Mesenchymal stem cell (in vitro differentiated cells and primary cell): Measurements from ENCODE around the gene MMP24.
"Not testable (repeated sequence)": the region's sequence is repeated elsewhere in the genome, so short reads cannot be mapped to it uniquely, and the experiment has no call there.

Source experiments
- DNase-seq: peaks from one replicate; pipeline ENCODE4 v3.0.0-alpha.2; 2013
- H2AFZ ChIP-seq: one replicate; pipeline ENCODE4 v1.6.1; 2013; ENCODE audit warnings: low read depth, mild to moderate bottlenecking, control low read depth, inconsistent platforms, low read length, moderate library complexity
- H2AK5ac ChIP-seq: 2 replicates; pipeline ENCODE4 v1.6.1; 2013; ENCODE audit warnings: low read length, moderate library complexity, mild to moderate bottlenecking, inconsistent platforms; ENCODE audit not compliant: severe bottlenecking
- H2BK120ac ChIP-seq: one replicate; pipeline ENCODE4 v1.6.1; 2013; ENCODE audit warnings: low read depth, mild to moderate bottlenecking, inconsistent platforms, low read length, moderate library complexity
- H2BK12ac ChIP-seq, 2 experiments: one replicate each; pipeline ENCODE4 v1.6.1; 2013; ENCODE audit warnings: inconsistent platforms in 2 of 2, low read length in 2 of 2, mild to moderate bottlenecking in 2 of 2, moderate library complexity in 2 of 2, control low read depth in 1 of 2
- H2BK15ac ChIP-seq: one replicate; pipeline ENCODE4 v1.6.1; 2013; ENCODE audit warnings: mild to moderate bottlenecking, low read depth, inconsistent platforms; ENCODE audit not compliant: poor library complexity, severe bottlenecking
- H2BK5ac ChIP-seq: 2 replicates; pipeline ENCODE4 v1.6.1; 2013; ENCODE audit warnings: low read depth, mild to moderate bottlenecking, low read length, control low read depth, inconsistent platforms; ENCODE audit not compliant: poor library complexity, severe bottlenecking
- H3K14ac ChIP-seq, 2 experiments: one replicate each; pipeline ENCODE4 v1.6.1; 2013; ENCODE audit warnings: inconsistent platforms in 2 of 2, low read length in 2 of 2, control low read depth in 1 of 2, mild to moderate bottlenecking in 1 of 2, moderate library complexity in 1 of 2
- H3K18ac ChIP-seq, 2 experiments: one replicate each; pipeline ENCODE4 v1.6.1; 2013; ENCODE audit warnings: inconsistent platforms in 2 of 2, low read length in 2 of 2, control low read depth in 1 of 2, low read depth in 1 of 2, mild to moderate bottlenecking in 1 of 2
- H3K23ac ChIP-seq, 2 experiments: one replicate each; pipeline ENCODE4 v1.6.1; 2013; ENCODE audit warnings: inconsistent platforms in 2 of 2, low read length in 2 of 2, mild to moderate bottlenecking in 2 of 2, moderate library complexity in 2 of 2, control low read depth in 1 of 2
- H3K27ac ChIP-seq: 2 replicates; pipeline ENCODE4 v1.5.1; 2013; ENCODE audit warnings: mild to moderate bottlenecking, moderate library complexity, low read length, control low read depth, inconsistent platforms; ENCODE audit not compliant: poor library complexity, severe bottlenecking
- H3K27me3 ChIP-seq, 2 experiments: 2 replicates each; pipeline versions ENCODE4 v1.6.1 to v1.7.0; 2013; ENCODE audit warnings: low read length in 2 of 2, mild to moderate bottlenecking in 2 of 2, moderate library complexity in 2 of 2, control low read depth in 1 of 2, inconsistent platforms in 1 of 2; ENCODE audit not compliant: control insufficient read depth in 1 of 2, insufficient read depth in 1 of 2
- H3K36me3 ChIP-seq, 2 experiments: 2 replicates each; pipeline versions ENCODE4 v1.6.1 to v1.7.0; 2013; ENCODE audit warnings: low read length in 2 of 2, control low read depth in 1 of 2, inconsistent platforms in 1 of 2, low read depth in 1 of 2, mild to moderate bottlenecking in 1 of 2; ENCODE audit not compliant: insufficient read depth in 2 of 2, control insufficient read depth in 1 of 2
- H3K4ac ChIP-seq, 2 experiments: one replicate each; pipeline ENCODE4 v1.6.1; 2013; ENCODE audit warnings: inconsistent platforms in 2 of 2, low read length in 2 of 2, mild to moderate bottlenecking in 2 of 2, moderate library complexity in 2 of 2, control low read depth in 1 of 2, low read depth in 1 of 2
- H3K4me1 ChIP-seq: 2 replicates; pipeline ENCODE4 v1.6.1; 2013; ENCODE audit warnings: low read depth, low read length, control low read depth; ENCODE audit not compliant: control insufficient read depth, insufficient read depth
- H3K4me2 ChIP-seq: 2 replicates; pipeline ENCODE4 v1.6.1; 2013; ENCODE audit warnings: low read length, mild to moderate bottlenecking, inconsistent platforms; ENCODE audit not compliant: poor library complexity, severe bottlenecking
- H3K4me3 ChIP-seq, 2 experiments: 2 replicates each; pipeline versions ENCODE4 v1.5.1 to v1.7.0; 2013; ENCODE audit warnings: low read length in 2 of 2, mild to moderate bottlenecking in 2 of 2, control low read depth in 1 of 2, low read depth in 1 of 2; ENCODE audit not compliant: insufficient read depth in 1 of 2
- H3K79me1 ChIP-seq: replicated peaks from 2 replicates; pipeline ENCODE4 v1.6.1; 2013; ENCODE audit warnings: mild to moderate bottlenecking, control low read depth, low read length, inconsistent platforms; ENCODE audit not compliant: poor library complexity, severe bottlenecking
- H3K9ac ChIP-seq: 2 replicates; pipeline ENCODE4 v1.7.0; 2013; ENCODE audit warnings: mild to moderate bottlenecking, low read length, moderate library complexity
- H3K9me3 ChIP-seq: 2 replicates; pipeline ENCODE4 v1.7.0; 2013; ENCODE audit warnings: mild to moderate bottlenecking, low read length; ENCODE audit not compliant: control insufficient read depth
- H4K8ac ChIP-seq: one replicate; pipeline ENCODE4 v1.6.1; 2013; ENCODE audit warnings: inconsistent platforms, mild to moderate bottlenecking, low read length, moderate library complexity
- H4K91ac ChIP-seq: one replicate; pipeline ENCODE4 v1.6.1; 2013; ENCODE audit warnings: mild to moderate bottlenecking, low read length, inconsistent platforms
- WGBS: methylation state at CpG from one replicate; pipeline ENCODE4 v1.1.7; 2013; ENCODE audit warnings: mixed read lengths; 5-methylcytosine and 5-hydroxymethylcytosine counted together

MMP24 gene

GRCh38 chr20:35199740-35200139, 26.8 kb upstream of the MMP24 start:
- H3K14ac ChIP-seq = no peak overlapping the region
- no peak overlapping the region for H3K4ac ChIP-seq
- no peak overlapping the region for H3K27ac ChIP-seq
- H2BK12ac ChIP-seq = no peak overlapping the region
- DNase-seq = peak; percentile 84
- H3K4me1 ChIP-seq = no peaks in the 10 kb centered on the region
- no peak overlapping the region for H2BK5ac ChIP-seq
- H3K4me3 ChIP-seq = no peak overlapping the region
- no peak overlapping the region for H3K4me2 ChIP-seq
- peaks cover 41% of the 10 kb centered on the region for H3K9me3 ChIP-seq
- peak overlapping the region; percentile 53 for H3K9ac ChIP-seq
- no peak overlapping the region for H3K23ac ChIP-seq
- no peaks in the 10 kb centered on the region for H3K79me1 ChIP-seq
- no peak overlapping the region for H2AK5ac ChIP-seq
- no peak overlapping the region for H2AFZ ChIP-seq
- no peaks in the 10 kb centered on the region for H3K27me3 ChIP-seq
- no peak overlapping the region for H2BK120ac ChIP-seq
- no peak overlapping the region for H3K18ac ChIP-seq
- no peak overlapping the region for H2BK15ac ChIP-seq
- no peak overlapping the region for H4K8ac ChIP-seq
- H3K36me3 ChIP-seq = no peaks in the 10 kb centered on the region
- no peak overlapping the region for H4K91ac ChIP-seq

- Histone ChIP-seq H4K91ac (no peak overlapping the region), H3K4me2 (no peak overlapping the region), H3K27me3 (no peaks in the 10 kb centered on the region), H3K9me3 (peaks cover 35% of the 10 kb centered on the region), H2BK15ac (no peak overlapping the region), H3K27ac (no peak overlapping the region), H2BK12ac (no peak overlapping the region), H4K8ac (no peak overlapping the region), H3K4me3 (no peak overlapping the region), H3K23ac (no peak overlapping the region), H2BK5ac (no peak overlapping the region), H3K36me3 (no peaks in the 10 kb centered on the region), H2BK120ac (no peak overlapping the region), H3K9ac (peak overlapping the region; percentile 53), H2AK5ac (no peak overlapping the region), H2AFZ (no peak overlapping the region), H3K79me1 (no peaks in the 10 kb centered on the region), H3K4me1 (no peaks in the 10 kb centered on the region), H3K4ac (no peak overlapping the region), H3K18ac (no peak overlapping the region), H3K14ac (no peak overlapping the region)
- WGBS = no CpG with 5 or more reads among the region's 1 CpG
- DNase-seq = peak; percentile 90
These were observed 26.2 kb upstream of the MMP24 start for GRCh38 chr20:35200267-35200666.

- not testable (repeated sequence) for H3K27ac ChIP-seq
These were observed 25.0 kb upstream of the MMP24 start for GRCh38 chr20:35201467-35201866.

GRCh38 chr20:35206802-35207201, 19.7 kb upstream of the MMP24 start:
- H3K79me1 ChIP-seq = no peaks in the 10 kb centered on the region
- no peak overlapping the region for H3K27ac ChIP-seq
- no peak overlapping the region for H2BK12ac ChIP-seq
- 96% methylated on average over 1 of the region's 1 CpG for WGBS
- H3K4me3 ChIP-seq = no peak overlapping the region
- H2BK120ac ChIP-seq = no peak overlapping the region
- H2AFZ ChIP-seq = no peak overlapping the region
- no peaks in the 10 kb centered on the region for H3K4me1 ChIP-seq
- no peak overlapping the region for H3K14ac ChIP-seq
- H3K4me2 ChIP-seq = no peak overlapping the region
- no peak overlapping the region for H3K9ac ChIP-seq
- DNase-seq = no peak
- H3K18ac ChIP-seq = no peak overlapping the region
- no peak overlapping the region for H4K91ac ChIP-seq
- H3K23ac ChIP-seq = no peak overlapping the region
- H3K4ac ChIP-seq = no peak overlapping the region
- no peaks in the 10 kb centered on the region for H3K36me3 ChIP-seq
- H3K27me3 ChIP-seq = no peaks in the 10 kb centered on the region
- no peaks in the 10 kb centered on the region for H3K9me3 ChIP-seq
- no peak overlapping the region for H2BK5ac ChIP-seq
- H2BK15ac ChIP-seq = no peak overlapping the region
- no peak overlapping the region for H4K8ac ChIP-seq
- H2AK5ac ChIP-seq = no peak overlapping the region

More at GRCh38 chr20:35201467-35201866, 25.0 kb upstream of the MMP24 start:
- 98% methylated on average over 5 of the region's 5 CpGs for WGBS
- H3K23ac ChIP-seq, H2AK5ac ChIP-seq, H3K4me3 ChIP-seq, H3K79me1 ChIP-seq, H3K4me2 ChIP-seq, H2BK120ac ChIP-seq, DNase-seq, H3K4me1 ChIP-seq, H2AFZ ChIP-seq, H4K8ac ChIP-seq, H3K36me3 ChIP-seq, H2BK12ac ChIP-seq, H3K9ac ChIP-seq, H2BK15ac ChIP-seq, H3K27me3 ChIP-seq, H2BK5ac ChIP-seq, H4K91ac ChIP-seq, H3K14ac ChIP-seq, H3K18ac ChIP-seq, H3K4ac ChIP-seq: not testable (repeated sequence)
- H3K9me3 ChIP-seq = peaks cover 25% of the 10 kb centered on the region
